Activated T-cell treated with anti-CD3 and anti-CD28 coated beads, Interleukin-2, amount 50 U/mL, for 1 hour (primary cell): ENCODE data around the gene SLCO2A1.

ENCODE experiments used
- DNase-seq: peaks from one replicate; pipeline ENCODE4 v3.0.0-alpha.2; 2020

SLCO2A1 gene

DNA sequence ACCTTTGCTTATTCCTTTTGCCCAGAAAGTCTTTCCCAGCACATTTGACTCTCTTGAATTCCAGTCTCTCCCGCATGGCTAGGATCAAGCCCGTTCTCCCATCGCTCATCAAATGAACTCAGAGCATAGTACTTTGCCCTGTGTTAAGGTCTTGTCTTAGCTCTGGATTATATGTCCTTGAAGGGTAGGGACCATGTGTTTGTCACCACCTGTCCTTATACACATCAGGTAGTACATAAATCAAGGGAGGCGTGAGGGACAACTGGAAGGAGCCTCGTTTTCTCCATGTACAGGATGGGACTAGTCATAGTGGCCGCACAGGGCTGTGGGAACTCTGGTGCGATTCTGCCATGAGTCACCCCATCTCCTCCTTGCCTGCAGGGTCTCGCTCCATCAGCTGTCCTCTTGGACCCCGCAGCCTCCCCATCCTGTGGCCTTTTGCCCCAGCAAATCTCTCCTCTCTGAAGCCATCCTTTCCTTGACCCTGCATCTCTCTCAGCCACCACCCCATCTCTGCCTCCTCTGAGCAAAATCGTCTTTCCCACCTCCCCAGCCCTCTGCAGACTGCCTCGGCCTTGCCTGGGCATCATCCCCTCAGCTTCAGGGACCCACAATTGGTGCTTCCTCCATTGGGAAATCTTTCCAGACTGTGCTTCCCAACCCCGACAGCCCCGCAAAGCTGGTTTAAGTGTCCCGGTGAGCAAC, 100.7 kb downstream of the SLCO2A1 start:
- no peak for DNase-seq

DNA sequence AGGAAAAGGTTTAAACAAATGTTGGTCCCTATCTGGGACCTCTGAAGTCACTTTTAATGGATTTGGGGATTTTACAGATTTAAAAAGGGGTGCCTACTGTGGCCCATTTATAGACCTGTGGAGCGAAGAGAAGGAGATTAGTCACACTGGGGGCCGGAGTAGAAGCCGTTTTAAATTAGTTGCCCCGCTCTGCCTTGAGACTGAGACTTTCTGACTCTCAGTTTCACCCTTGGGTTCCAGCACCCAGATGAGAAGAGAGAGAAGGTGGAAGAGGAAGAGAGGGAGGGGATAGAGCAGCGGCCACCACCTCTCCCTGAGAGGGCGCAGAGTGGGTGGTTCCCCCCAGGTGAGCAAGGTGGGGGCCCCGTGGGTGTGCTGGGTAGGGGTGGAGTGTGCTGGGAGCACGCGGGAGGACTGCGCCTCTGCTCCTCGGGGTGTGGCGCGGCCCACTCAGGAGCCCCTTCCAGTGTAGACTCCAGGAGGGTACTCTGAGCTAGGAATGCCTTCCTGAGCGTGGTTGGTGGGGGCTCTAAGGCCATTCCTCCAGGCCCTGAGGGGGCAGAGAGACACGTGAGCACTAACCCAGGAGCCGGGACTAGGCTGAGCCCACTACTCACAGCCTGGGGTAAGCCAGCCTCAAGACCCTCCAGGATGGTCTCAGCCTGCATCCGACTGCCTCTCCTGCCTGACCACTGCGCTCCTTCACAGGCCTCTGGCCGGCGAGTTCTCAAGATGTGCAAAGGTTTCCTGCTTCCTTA, 101.4 kb downstream of the SLCO2A1 start:
- DNase-seq: no peak

DNA sequence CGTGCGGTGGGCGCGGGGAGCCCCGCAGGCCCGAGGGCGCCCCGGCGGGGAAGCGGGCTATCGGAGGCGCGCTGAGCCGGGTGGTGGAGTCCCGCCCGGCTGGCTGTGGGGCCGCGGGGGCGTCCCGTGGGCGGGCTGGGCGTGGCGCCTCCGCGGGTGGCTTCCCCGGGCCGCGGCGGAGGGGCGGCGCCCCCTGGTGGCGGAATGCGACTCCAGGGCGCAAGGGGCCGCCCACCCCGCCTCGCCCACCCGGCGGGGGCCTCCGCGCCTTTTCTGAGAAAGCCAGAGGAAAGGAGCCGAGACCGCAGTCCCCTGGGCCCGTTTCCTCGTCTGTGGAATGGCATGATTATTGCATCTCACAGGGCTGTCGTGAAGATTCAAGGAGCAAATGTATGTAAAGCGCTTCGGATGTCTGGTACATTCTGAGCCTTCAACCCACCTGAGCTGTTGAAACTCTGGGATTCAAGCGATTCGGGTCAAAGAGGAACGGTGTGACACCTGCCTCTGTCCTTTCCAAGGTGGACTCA, 102.1 kb downstream of the SLCO2A1 start:
- peak; percentile 84 for DNase-seq

DNA sequence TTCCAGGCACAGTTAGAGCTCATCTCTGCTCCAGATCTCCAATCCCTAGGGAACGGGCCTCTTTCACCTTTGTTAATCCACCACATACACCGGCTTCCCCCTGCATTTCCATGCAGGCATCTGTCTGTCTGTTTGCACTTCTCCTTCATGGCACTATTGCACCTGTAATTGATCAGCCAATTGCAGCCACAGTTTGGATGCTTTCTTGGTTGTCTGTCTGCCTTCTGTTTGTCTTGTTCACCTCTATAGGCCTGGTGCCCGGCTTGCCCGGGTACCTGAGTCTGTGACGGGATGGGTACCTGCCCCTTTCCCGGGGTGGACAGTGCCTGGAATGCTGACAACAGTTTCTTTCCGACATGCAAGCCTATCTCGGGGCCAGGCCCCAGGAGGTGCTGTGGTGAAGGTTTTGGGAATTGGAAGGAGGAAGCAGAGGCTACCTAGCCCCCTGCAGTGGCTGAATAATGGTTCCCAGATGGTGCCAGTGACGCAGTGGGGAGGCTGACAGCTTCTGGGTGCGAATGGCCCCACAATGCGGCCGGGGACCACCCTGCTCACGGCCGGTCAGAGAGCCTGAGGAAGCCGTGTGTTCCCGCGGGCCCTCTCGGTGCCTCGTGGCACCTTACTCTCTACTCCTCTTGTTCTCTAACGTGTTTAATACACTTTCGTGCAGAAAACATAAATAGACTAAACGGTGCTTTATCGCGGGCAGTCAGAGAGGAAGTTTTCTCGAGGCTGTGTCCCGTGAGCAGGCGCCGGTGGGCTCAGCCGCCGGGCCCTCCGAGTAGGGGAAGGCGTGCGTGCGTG, 102.8 kb downstream of the SLCO2A1 start:
- DNase-seq: no peak

DNA sequence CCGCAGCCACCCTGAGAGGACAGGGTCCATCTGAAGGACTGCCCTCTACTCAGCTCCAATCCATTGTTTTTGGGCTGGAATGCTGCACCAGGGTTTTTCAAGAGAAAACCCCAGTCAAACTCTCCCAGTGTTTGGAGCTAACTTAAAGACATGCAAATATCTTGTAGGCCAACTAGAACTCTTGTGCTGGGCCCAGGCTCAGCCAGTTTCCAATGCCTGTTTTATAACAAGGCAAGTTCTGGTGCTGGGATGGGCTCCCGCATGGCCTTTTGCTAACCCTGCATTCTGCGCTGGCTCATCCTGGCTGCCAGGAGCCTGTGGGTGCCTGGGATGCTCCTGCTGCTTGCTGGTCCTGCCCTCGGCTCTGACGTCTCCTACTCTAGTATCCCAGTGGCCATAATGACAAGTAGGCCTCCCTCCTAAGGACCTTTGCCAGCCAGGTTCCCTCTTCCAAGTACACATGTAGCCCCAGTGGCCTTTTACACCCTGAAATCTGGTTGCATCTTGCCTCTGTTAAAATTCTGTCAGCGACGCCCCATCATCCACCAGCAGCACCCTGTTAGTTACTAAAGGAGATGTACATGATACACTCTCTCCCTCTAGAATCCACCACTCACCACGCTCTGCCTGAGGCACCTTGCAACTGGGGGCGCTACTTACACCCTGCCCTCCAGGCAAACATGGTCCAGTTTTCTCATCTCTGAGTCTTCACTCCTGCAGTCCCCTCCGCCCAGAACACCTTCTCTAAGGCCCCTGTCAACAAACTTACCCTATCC, 103.6 kb downstream of the SLCO2A1 start:
- DNase-seq: no peak

DNA sequence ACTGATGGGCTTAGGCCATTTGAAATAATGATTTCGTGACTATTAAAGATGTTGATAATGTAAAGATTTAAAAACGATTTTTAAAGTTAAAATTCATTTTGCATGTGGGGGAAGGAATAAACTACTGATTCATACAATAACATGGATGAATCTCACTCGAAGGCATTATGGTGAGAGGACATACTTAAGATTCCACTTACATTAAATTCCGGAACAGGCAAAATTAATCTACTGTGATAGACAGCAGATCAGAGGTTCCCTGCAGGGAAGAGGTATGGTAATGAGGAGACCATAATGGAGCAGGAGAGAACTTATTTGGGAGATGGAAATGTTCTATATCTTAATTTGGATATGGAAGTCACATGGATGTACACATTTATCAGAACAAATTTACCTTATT, 105.7 kb downstream of the SLCO2A1 start:
- no peak for DNase-seq

DNA sequence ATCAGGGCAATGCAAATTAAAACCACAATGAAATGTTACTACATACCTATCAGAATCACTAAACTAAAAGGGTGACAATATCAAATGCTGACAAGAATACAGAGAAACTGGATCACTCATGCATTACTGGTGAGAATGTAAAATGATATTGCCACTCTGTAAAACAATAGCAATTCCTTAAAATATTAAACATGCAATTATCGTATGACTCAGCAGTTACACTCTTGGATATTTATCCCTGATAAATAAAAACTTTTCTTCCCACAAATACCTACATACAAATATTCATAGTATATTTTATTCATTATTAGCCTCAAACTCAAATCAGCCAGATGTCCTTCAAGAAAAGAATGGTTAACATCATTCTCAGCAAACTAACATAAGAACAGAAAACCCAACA, 108.1 kb downstream of the SLCO2A1 start:
- DNase-seq: no peak

DNA sequence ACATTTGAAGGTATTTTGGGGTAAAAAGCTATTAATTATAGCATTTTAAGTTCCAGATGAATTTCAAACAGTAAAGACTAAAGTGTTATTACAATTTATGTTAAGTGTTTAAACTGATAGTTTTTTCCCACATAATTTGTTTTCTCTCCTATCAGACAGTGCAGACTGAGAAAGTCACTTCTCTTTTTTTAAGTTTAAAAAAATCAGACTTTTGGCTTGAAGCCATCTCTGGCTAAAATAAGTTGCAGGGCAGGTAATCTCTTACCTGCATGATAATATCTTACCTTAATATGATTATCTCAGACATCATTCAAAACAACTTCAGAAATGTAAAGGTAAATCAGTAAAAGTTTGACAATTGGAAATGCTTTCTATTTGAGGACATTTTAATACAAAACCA, 112.6 kb downstream of the SLCO2A1 start:
- no peak for DNase-seq

DNA sequence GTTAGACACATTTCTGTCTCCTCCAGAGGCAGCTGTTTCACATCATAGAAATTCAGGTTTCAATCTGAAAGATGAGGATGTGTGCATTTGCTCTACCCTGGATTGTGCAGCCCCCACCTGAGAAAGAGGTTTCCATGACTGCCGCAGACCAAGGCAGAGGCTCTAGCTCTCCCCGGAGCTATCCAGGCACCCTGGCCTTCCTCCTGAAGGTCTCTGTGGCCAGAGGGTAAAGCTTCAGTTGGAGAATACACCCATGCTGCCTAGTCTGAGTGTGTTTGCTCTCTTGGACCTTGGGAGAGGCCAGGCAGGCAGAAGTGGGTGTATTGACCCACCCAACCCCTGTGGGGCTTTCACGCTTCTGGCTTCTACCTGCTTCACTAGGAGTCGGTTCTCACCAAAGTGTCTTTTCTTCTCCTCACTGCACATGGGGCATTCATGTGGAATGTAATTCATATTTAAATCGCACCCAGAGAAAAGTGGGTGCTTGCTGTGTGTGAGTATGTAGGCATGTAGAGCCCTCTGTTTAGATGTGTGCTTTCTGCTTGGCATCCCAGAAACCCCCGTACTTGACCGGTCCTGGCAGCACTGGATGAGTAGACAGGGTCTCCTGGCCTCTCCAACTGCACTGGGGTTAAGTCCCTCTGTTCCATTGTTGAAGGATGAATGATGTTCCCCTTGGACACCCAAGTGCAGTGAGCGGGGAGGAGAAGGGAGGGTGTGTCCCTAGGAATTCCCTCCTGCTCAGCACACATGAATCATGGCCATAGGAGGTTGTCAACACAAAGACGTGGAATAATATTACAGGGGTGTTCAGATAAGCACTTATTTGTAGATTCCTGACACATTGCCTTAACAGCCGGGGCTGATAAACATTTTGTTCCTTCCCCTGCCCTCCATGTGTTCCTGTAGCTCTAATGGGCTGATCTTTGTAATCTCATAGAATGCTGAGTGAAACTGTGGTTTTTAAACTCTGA, 113.8 kb downstream of the SLCO2A1 start:
- DNase-seq: no peak

DNA sequence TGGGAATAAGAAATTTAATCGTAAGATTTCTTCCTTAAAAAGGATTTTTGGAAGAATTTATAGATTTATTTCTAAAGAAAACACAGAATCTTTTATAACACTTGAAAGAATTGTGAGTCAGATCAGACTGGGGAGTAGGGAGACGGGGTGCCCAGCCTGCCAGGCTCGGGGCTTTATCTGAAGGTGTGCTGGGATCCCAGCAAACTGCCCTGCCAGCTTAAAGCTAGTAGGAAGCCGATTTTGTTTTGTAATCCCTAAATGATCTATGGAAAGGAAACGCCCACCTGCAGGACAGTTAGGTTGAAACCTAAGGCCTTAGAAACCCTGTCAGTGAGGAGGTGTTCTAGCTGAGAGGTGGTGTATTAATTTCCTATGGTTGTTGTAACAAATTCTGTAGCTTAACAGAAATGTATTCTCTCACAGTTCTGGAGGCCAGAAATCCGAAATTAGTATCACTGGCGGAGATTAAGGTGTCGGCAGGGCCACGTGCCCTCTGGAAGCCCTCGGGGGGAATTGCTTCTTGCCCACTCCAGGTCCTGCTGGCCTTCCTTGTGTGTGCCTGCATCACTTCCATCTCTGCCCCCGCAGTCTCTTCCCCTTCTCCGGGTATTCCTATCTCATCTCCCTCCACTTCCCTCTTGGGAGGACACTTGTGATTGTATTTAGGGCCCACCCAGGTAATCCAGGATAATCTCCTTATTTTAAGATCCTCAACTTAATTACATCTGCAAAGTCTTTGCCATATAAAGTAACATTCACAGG, 114.7 kb downstream of the SLCO2A1 start:
- no peak for DNase-seq

DNA sequence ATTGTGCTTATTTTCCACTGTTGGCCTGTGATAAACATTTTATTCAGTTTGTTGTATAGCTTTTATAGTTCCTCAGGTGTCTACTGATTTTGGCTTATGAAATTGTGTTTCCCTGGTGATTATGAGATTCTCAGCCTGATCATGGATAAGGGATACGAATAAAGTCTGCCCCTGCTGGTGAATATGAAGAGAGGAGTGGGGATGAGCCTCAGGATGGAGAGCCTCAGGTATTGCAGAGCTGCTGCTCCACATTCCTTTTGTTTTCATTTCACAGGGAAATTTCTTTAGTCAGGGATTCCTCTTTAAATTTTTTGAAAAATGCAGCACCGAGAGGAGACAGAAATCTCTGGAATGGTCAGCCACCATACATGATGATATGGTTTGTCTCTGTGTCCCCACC, 119.3 kb downstream of the SLCO2A1 start:
- DNase-seq: no peak

DNA sequence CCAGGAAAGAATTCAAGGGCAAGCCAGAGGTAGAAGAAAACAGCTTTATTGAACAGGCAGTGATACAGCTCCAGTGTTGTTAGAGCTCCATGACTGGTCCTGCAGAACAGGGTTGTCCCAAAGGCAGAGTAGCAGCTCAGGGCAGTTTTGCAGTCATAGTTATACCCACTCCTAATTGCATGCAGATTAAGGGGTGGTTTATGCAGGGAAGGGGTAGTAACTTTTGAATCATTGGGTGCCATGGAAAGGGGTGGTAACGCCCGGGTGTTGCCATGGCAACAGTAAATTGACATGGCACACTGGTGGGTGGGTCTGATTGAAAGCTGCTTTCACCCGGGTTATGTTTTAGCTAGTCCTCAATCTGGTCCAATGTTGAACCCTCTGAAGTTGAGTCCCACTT, 124.3 kb downstream of the SLCO2A1 start:
- DNase-seq: no peak

DNA sequence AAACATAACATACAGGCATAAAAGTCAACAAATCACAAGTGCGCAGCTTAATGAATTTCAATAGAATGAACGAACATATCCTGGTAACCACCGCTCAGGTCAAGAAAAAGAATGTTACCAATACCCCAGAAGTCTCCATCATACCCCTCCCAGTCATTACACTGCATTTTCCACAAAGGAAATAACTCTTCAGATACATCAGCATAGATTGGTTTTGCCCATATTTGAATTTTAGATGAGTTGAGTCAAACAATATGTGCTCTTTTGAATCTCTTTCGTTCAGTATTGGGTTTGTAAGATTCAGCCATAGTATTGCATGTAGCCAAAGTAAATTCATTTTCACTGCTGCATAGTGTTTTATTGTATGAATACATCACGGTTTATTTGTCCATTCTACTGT, 127.9 kb downstream of the SLCO2A1 start:
- no peak for DNase-seq

DNA sequence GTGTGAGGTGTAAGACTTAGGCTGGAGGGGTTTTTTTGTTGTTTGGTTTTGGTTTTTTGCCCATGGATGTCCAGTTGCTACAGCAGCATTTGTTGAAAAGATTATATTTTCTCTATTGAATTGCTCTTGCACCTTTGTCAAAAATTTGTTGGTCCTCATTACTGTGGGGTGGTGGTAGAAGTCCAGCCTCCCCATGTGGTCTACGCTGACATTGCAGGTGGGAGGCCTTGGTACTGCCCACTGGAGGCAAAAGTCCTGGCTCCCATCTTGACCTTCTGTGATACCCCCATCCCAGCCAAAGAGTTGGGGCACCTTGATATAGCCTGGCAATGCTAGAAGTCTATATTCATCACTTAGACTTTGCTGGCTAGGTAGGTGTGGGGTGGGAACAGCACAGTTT, 128.6 kb downstream of the SLCO2A1 start:
- DNase-seq: no peak

DNA sequence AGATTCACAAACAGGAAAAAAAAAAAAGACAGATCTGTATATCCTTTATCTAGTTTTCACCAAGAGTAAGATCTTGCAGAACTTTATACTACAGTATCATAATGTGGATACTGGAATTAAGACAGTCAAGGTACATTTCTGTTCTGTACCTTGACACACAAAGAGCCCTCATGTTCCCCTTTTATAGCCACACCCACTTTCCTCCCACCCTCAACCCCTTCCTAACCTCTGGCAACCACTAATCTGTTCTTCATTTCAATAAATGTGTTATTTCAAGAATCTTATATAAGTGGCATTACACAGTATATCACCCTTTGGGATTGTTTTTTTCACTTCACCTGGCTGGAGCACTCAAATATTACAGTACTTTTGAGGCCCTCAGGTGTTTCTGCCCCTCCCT, 130.4 kb downstream of the SLCO2A1 start:
- DNase-seq: no peak

DNA sequence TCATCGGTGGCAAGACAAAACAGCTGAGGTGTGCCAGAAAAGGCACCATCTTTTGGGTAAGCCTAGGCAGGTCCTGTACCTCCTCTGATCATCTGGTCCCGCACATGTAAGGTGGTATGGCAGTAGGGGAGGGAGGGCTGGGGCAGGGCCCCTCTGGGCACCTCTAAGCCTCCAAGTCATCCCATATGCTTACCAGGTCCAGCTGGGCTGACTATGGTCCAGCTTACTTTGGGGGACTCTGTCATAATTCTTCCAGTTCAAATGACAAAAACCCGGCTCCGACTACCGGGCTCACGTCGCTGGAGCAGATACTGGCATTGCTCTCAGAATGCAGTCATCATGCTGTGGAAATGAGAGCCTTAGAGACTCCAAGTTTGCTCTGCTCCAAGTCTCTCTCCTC, 132.2 kb downstream of the SLCO2A1 start:
- DNase-seq: no peak

DNA sequence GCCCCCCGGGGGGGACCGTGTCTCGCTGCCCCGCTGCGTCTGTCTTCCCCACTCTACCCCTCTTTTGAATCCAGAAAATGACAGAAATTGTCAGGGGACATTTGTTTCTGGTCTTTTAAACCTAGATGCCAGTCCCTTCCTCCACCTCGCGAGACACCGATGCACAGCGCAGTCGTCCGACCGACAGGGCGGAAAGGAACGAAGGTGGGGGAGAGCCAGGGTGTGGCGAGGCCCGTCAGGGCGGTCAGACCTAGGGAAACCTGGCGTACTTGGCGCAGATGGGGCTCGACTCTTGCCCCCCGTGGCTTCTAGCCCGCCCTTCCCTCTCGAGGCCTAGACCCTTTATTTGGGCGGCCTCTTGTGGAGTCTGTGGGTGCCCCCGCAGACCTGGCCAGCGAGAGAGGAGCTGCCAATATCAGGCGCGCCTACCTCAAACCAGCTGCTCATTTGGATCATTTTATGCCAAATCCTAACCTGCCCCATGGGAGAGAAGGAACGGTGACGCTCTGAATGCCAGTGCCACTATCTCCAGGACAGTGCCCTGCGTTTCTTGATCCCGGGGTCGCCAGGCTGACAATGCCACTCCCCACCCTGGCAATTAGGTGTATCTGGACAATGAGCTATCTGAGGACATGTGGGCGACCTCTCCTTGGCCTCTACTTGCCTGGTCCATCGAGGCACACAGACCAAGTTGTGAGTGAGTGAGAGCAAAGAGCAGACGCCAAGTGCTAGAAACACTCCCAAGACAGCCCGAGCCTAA, 133.5 kb downstream of the SLCO2A1 start:
- DNase-seq: no peak

DNA sequence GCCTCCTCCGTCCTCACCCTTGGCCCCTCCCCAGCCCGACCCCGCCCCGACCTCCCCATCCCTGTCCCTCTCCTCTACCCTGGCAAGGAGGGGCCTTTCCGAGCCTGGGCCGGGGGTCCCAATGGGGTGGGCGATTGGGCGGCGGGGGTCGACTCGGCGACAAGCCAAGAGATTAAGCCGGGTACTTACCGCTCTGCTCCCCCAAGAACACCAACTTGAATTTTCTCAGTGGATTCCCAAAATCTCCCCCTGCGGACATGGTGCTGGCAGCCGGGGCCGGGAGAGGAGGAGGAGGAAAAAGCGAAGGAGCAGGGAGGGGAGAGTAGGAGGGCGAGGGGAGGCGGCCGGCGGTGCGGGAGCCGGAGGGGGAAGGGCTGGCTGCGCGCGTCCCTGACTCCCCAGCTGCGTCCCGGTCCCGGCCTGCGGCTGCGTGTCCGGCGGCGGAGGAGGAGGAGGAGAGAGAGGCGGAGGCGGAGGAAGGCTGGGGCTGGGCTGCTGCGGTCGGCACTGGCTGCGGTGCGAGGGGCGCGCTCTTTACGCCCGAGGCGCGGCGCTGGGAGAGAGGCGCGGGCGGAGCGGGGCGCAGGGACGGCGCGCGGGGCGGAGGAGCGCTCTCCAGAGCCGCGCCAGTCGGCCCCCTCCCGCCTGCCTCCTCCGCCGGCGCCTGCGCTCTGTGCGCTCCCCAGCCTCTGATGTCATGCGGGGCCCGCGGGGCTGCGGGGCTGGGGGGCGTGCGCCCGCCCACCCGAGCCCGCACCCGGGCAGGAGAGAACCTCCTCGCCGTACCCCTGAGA, 134.3 kb downstream of the SLCO2A1 start, which contains the start of gene RAB6B:
Gene RAB6B (minus strand): TSS at position 675 of the 794 bp plus-strand sequence. CDS start 416 bp downstream, at position 259.
- DNase-seq: no peak
